HL-60 (cell line): ENCODE measurements around the gene EGFL8.
A peak's percentile ranks its signal among the peaks of the same experiment; 100 is the strongest.

Source experiments
- DNase-seq, 2 experiments: peaks; one replicate each; pipeline ENCODE4 v3.0.0-alpha.2; 2010 to 2020; ENCODE audit warnings: low read depth in 1 of 2, low spot score in 1 of 2
- H3K27ac ChIP-seq: fragments of 250-450 bp; sonication (Bioruptor Pico); replicated peaks from 2 replicates; pipeline ENCODE4 v1.5.1; 2020; ENCODE audit warnings: mild to moderate bottlenecking, moderate library complexity
- H3K27me3 ChIP-seq: fragments of 250-450 bp; sonication (Bioruptor Pico); 2 replicates; pipeline ENCODE4 v1.5.1; 2021; ENCODE audit warnings: mild to moderate bottlenecking, moderate library complexity; ENCODE audit not compliant: insufficient read depth, poor library complexity, severe bottlenecking
- H3K4me3 ChIP-seq: replicated peaks from 2 replicates; pipeline ENCODE4 v1.5.1; 2011; ENCODE audit warnings: mild to moderate bottlenecking, control low read depth, low read length; ENCODE audit not compliant: insufficient read depth
- CTCF ChIP-seq: IDR thresholded peaks from one replicate; pipeline ENCODE4 v1.5.1; 2011; ENCODE audit warnings: low read length, control low read depth, inconsistent platforms; ENCODE audit not compliant: insufficient read depth
- GABPA ChIP-seq: IDR thresholded peaks from 2 replicates; pipeline ENCODE4 v1.6.1; 2012; ENCODE audit warnings: low read depth
- POLR2AphosphoS5 ChIP-seq: IDR thresholded peaks from 2 replicates; pipeline ENCODE4 v1.6.1; 2012; ENCODE audit warnings: low read depth
- REST ChIP-seq: IDR thresholded peaks from 2 replicates; pipeline ENCODE4 v1.6.1; 2012; ENCODE audit warnings: low read depth; ENCODE audit not compliant: insufficient replicate concordance
- SPI1 ChIP-seq: IDR thresholded peaks from 2 replicates; pipeline ENCODE4 v1.6.1; 2012; ENCODE audit warnings: low read depth, mild to moderate bottlenecking, borderline replicate concordance

Gene EGFL8

GRCh38 chr6:32116674-32117073 is 47.7 kb upstream of the EGFL8 start:
- Histone ChIP-seq H3K27me3 (no peaks in the 10 kb centered on the region), H3K27ac (no peak overlapping the region), H3K4me3 (no peak overlapping the region)
- DNase-seq: no peak
- TF ChIP-seq SPI1 (no peak), CTCF (peak; percentile 8), GABPA (no peak), REST (no peak)

- no peak for DNase-seq
- no peak overlapping the region for H3K4me3 ChIP-seq
- H3K27me3 ChIP-seq: no peaks in the 10 kb centered on the region
- no peak overlapping the region for H3K27ac ChIP-seq
- no peak for TF ChIP-seq POLR2AphosphoS5
- TF ChIP-seq CTCF: no peak
- no peak for TF ChIP-seq SPI1
- TF ChIP-seq GABPA: no peak
- TF ChIP-seq REST: no peak
These were observed 46.9 kb upstream of the EGFL8 start for GRCh38 chr6:32117461-32117860.

- H3K27ac ChIP-seq: no peak overlapping the region
- H3K27me3 ChIP-seq: no peaks in the 10 kb centered on the region
- DNase-seq: peak in 1 of 2 experiments; percentile 78
- no peak for TF ChIP-seq GABPA
- no peak for TF ChIP-seq REST
- peak; percentile 43; the same call in 1 of the 2 replicates for TF ChIP-seq POLR2AphosphoS5
- TF ChIP-seq CTCF: peak; percentile 87
- no peak overlapping the region for H3K4me3 ChIP-seq
These were observed 45.4 kb upstream of the EGFL8 start for GRCh38 chr6:32118782-32119628.
